ENCODE data around the gene SPINK5.

Gene SPINK5

GRCh38 chr5:148177207-148177606 is 113.4 kb downstream of the SPINK5 start:
- DNase-seq (ENCODE audit: low spot score): no peak

- DNase-seq (ENCODE audit: low spot score): no peak
These were observed 115.5 kb downstream of the SPINK5 start for GRCh38 chr5:148179234-148179824.

GRCh38 chr5:148186248-148187003 is 122.6 kb downstream of the SPINK5 start:
- no peak for DNase-seq (ENCODE audit: low spot score)
